HCT116 (cell line): ENCODE data around the gene HDHD2. TPM values are rescaled to one million over a fixed set of nuclear protein-coding genes. Genes with fewer than 3 reads are reported as not detected.

Source experiments
- ATAC-seq: fragments of 200-7000 bp; cut with Tn5 transposase; 2 replicates; pipeline ENCODE4 v1.9.1; 2020; ENCODE audit warnings: mild to moderate bottlenecking, moderate library complexity
- BruUV-seq: library from RNA; stranded (reverse); fragments of 400-500 nt; replicated peaks from 2 replicates; lab custom pipeline; 2021; lab: Mats Ljungman, UMichigan
- CTCF ChIA-PET: fragments of 300-600 bp; sonication (Branson Sonifier 250); formaldehyde crosslinking; loops from one replicate; lab custom pipeline; 2021; ENCODE audit warnings: antibody characterized with exemption; lab: Charles Lee
- POLR2A ChIA-PET: fragments of 300-600, 350-600 bp; sonication (Branson Sonifier 250); formaldehyde crosslinking; loops from one replicate; lab custom pipeline; 2021; ENCODE audit warnings: antibody characterized with exemption; lab: Charles Lee
- RAD21 ChIA-PET, 2 experiments: fragments of 300-600 bp; sonication (Branson Sonifier 250); formaldehyde crosslinking; loops; one replicate each; lab custom pipeline; 2023; ENCODE audit warnings: low total read pairs in 2 of 2; ENCODE audit not compliant: uncharacterized antibody in 2 of 2, unreplicated experiment in 2 of 2, low non-redundant PET in 1 of 2; lab: Charles Lee
- DNase-seq: peaks from one replicate; pipeline ENCODE4 v3.0.0-alpha.2; 2010; ENCODE audit warnings: low read depth, low spot score
- H2AFZ ChIP-seq: fragments of 200-600 bp; shearing (Covaris generic), sonication (generic); 2 replicates; pipeline ENCODE4 v1.6.1; 2017; ENCODE audit warnings: low read depth, mixed run types, mixed read lengths, antibody characterized with exemption, low read length; ENCODE audit not compliant: poor library complexity, severe bottlenecking
- H3K27ac ChIP-seq: 2 replicates; pipeline ENCODE4 v1.5.1; 2012; ENCODE audit warnings: low read depth, low read length
- H3K27me3 ChIP-seq: fragments of 200-600 bp; sonication (generic); 2 replicates; pipeline ENCODE4 v1.6.1; 2016; ENCODE audit warnings: mixed run types, low read length, mixed read lengths; ENCODE audit not compliant: insufficient read depth
- H3K36me3 ChIP-seq, 2 experiments: fragments of 200-500 bp in 1 of 2; fragments of 200-600 bp in 1 of 2; sonication (Bioruptor generic) in 1 of 2; sonication (generic) in 1 of 2; 2 replicates each; pipeline versions ENCODE4 v1.5.1 to v1.6.1; 2014 to 2016; ENCODE audit warnings: low read length in 2 of 2, inconsistent platforms in 1 of 2, mixed read lengths in 1 of 2, mixed run types in 1 of 2; ENCODE audit not compliant: insufficient read depth in 2 of 2, control insufficient read depth in 1 of 2
- H3K4me1 ChIP-seq, 2 experiments: fragments of 200-600 bp in 1 of 2; sonication (generic) in 1 of 2; 2 replicates each; pipeline versions ENCODE4 v1.5.1 to v1.6.1; 2012 to 2017; ENCODE audit warnings: low read length in 2 of 2, inconsistent platforms in 1 of 2, mild to moderate bottlenecking in 1 of 2, mixed read lengths in 1 of 2, mixed run types in 1 of 2, moderate library complexity in 1 of 2; ENCODE audit not compliant: insufficient read depth in 2 of 2, control insufficient read depth in 1 of 2
- H3K4me2 ChIP-seq: fragments of 200-600 bp; sonication (generic); 2 replicates; pipeline ENCODE4 v1.6.1; 2017; ENCODE audit warnings: mixed run types, low read length, mixed read lengths
- H3K4me3 ChIP-seq, 2 experiments: fragments of 200-600 bp in 1 of 2; sonication (generic) in 1 of 2; replicated peaks in 1 of 2; 2 replicates each; pipeline ENCODE4 v1.5.1; 2011 to 2016; ENCODE audit warnings: low read length in 2 of 2, control low read depth in 1 of 2, low read depth in 1 of 2, mild to moderate bottlenecking in 1 of 2, mixed read lengths in 1 of 2, mixed run types in 1 of 2
- H3K79me2 ChIP-seq: fragments of 200-600 bp; sonication (generic); 2 replicates; pipeline ENCODE4 v1.6.1; 2017; ENCODE audit warnings: mild to moderate bottlenecking, mixed run types, low read length, moderate library complexity, mixed read lengths; ENCODE audit not compliant: insufficient read depth
- H3K9ac ChIP-seq: fragments of 200-600 bp; sonication (generic); 2 replicates; pipeline ENCODE4 v1.6.1; 2016; ENCODE audit warnings: low read length, mixed read lengths
- H3K9me2 ChIP-seq: fragments of 200-600 bp; sonication (generic), shearing (Covaris generic); 2 replicates; pipeline ENCODE4 v1.6.1; 2017; ENCODE audit warnings: mixed run types, mild to moderate bottlenecking, moderate library complexity; ENCODE audit not compliant: insufficient read depth
- H3K9me3 ChIP-seq, 2 experiments: fragments of 200-500 bp in 1 of 2; fragments of 200-600 bp in 1 of 2; sonication (Bioruptor generic) in 1 of 2; sonication (generic) in 1 of 2; 2 replicates each; pipeline ENCODE4 v1.6.1; 2014 to 2017; ENCODE audit warnings: low read length in 2 of 2, mixed read lengths in 2 of 2, inconsistent platforms in 1 of 2, low read depth in 1 of 2, mild to moderate bottlenecking in 1 of 2, mixed run types in 1 of 2, moderate library complexity in 1 of 2; ENCODE audit not compliant: control insufficient read depth in 1 of 2, insufficient read depth in 1 of 2
- H4K20me1 ChIP-seq: fragments of 200-600 bp; sonication (generic), shearing (Covaris generic); 2 replicates; pipeline ENCODE4 v1.6.1; 2017; ENCODE audit warnings: mixed run types, mild to moderate bottlenecking, moderate library complexity; ENCODE audit not compliant: insufficient read depth
- CBX3 ChIP-seq: IDR thresholded peaks from 2 replicates; pipeline ENCODE4 v1.6.1; 2012; ENCODE audit warnings: low read depth
- EZH2 ChIP-seq: fragments of 200-600 bp; sonication (generic); IDR thresholded peaks from 2 replicates; pipeline ENCODE4 v1.6.1; 2017; ENCODE audit warnings: antibody characterized with exemption, mixed run types
- POLR2A ChIP-seq: IDR thresholded peaks from 2 replicates; pipeline ENCODE4 v1.7.0; 2011; ENCODE audit warnings: borderline replicate concordance; ENCODE audit not compliant: insufficient read depth, insufficient read length; ENCODE audit errors: extremely low read depth
- POLR2AphosphoS5 ChIP-seq: IDR thresholded peaks from 2 replicates; pipeline ENCODE4 v1.6.1; 2011; ENCODE audit warnings: mild to moderate bottlenecking, low read depth, low read length, moderate library complexity
- RAD21 ChIP-seq: IDR thresholded peaks from 2 replicates; pipeline ENCODE4 v1.6.1; 2012; ENCODE audit warnings: low read depth, mild to moderate bottlenecking
- YY1 ChIP-seq: IDR thresholded peaks from 2 replicates; pipeline ENCODE4 v1.6.1; 2011; ENCODE audit warnings: low read length, low read depth, moderate library complexity, mild to moderate bottlenecking; ENCODE audit not compliant: insufficient replicate concordance; ENCODE audit errors: extremely low read depth
- intact Hi-C: fragments of 100-400 bp; cut with micrococcal nuclease; formaldehyde crosslinking; loops from 2 replicates; pipeline ENCODE4 v1.10.0; 2022
- total RNA-seq: library from RNA; stranded (reverse); gene quantifications from one replicate; pipeline ENCODE4 v1.2.1, GENCODE V29; 2021; ENCODE audit not compliant: unreplicated experiment
- TF ChIP-seq, protein P1 (sequence below): IDR thresholded peaks from 2 replicates; pipeline ENCODE4 v1.6.1; 2012; ENCODE audit warnings: low read depth
- TF ChIP-seq, protein P2 (sequence below): IDR thresholded peaks from 2 replicates; pipeline ENCODE4 v1.6.1; 2012

The HDHD2 gene
- total RNA-seq, 1 experiment from 2014 or later: 29.1 TPM

DNA sequence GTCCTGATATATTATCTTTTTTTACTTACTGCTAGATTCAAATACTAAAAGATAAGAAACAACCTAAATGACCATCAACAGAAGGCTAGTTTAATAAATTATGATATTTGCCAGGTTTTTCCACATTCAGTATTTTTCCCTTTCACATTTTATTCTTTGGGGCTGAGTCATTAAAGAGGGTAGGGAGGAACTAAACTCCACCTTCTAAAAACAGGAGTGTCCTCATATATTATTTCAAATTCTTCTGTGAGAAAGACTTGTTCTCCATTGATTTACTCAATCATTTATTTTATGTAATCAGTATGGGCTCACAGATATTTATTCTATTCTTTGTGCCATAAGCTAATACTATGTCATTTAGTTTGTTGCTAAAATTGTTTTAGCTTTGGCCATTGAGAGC lies 9.0 kb downstream of the HDHD2 start:
- H3K27ac ChIP-seq: no peak overlapping the region
- no peaks in the 10 kb centered on the region for H3K4me1 ChIP-seq
- no peak overlapping the region for H3K9ac ChIP-seq
- intact Hi-C loops: no loop called here
- CTCF ChIA-PET: interaction anchor here (1.4 kb wide), 1 partner anchor 64 kb away, joined by 3 read pairs; no protein-coding TSS in a partner anchor
- H3K4me2 ChIP-seq: no peak overlapping the region
- H3K9me3 ChIP-seq: no peaks in the 10 kb centered on the region
- RAD21 ChIA-PET: no interaction called here
- DNase-seq (no peak), ATAC-seq (no peak)
- no peaks in the 10 kb centered on the region for H3K9me2 ChIP-seq
- peaks cover 50% of the 10 kb centered on the region for H3K79me2 ChIP-seq
- POLR2A ChIA-PET: no interaction called here
- TF ChIP-seq CBX3 (no peak), POLR2AphosphoS5 (no peak), RAD21 (no peak), POLR2A (no peak), YY1 (no peak), EZH2 (no peak)
- TF ChIP-seq, protein P1, sequence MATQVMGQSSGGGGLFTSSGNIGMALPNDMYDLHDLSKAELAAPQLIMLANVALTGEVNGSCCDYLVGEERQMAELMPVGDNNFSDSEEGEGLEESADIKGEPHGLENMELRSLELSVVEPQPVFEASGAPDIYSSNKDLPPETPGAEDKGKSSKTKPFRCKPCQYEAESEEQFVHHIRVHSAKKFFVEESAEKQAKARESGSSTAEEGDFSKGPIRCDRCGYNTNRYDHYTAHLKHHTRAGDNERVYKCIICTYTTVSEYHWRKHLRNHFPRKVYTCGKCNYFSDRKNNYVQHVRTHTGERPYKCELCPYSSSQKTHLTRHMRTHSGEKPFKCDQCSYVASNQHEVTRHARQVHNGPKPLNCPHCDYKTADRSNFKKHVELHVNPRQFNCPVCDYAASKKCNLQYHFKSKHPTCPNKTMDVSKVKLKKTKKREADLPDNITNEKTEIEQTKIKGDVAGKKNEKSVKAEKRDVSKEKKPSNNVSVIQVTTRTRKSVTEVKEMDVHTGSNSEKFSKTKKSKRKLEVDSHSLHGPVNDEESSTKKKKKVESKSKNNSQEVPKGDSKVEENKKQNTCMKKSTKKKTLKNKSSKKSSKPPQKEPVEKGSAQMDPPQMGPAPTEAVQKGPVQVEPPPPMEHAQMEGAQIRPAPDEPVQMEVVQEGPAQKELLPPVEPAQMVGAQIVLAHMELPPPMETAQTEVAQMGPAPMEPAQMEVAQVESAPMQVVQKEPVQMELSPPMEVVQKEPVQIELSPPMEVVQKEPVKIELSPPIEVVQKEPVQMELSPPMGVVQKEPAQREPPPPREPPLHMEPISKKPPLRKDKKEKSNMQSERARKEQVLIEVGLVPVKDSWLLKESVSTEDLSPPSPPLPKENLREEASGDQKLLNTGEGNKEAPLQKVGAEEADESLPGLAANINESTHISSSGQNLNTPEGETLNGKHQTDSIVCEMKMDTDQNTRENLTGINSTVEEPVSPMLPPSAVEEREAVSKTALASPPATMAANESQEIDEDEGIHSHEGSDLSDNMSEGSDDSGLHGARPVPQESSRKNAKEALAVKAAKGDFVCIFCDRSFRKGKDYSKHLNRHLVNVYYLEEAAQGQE: no peak
- TF ChIP-seq, protein P2, sequence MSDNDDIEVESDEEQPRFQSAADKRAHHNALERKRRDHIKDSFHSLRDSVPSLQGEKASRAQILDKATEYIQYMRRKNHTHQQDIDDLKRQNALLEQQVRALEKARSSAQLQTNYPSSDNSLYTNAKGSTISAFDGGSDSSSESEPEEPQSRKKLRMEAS: no peak
- H3K4me3 ChIP-seq: no peak overlapping the region
- BruUV-seq: no TSS peak
- no peaks in the 10 kb centered on the region for H3K36me3 ChIP-seq
- no peaks in the 10 kb centered on the region for H3K27me3 ChIP-seq
- H4K20me1 ChIP-seq: no peaks in the 10 kb centered on the region
- H2AFZ ChIP-seq: no peak overlapping the region
